NCI-H69 (cell line): ENCODE results near the gene COPE.

Experiments
- DNase-seq: peaks from one replicate; lab custom pipeline; 2025; lab: John Stamatoyannopoulos, UW

The COPE gene

GRCh38 chr19:18894254-18895037 is 24.7 kb downstream of the COPE start:
- DNase-seq: peak; percentile 88

- no peak for DNase-seq
Observed at GRCh38 chr19:18893587-18894253, 25.5 kb downstream of the COPE start.

DNA sequence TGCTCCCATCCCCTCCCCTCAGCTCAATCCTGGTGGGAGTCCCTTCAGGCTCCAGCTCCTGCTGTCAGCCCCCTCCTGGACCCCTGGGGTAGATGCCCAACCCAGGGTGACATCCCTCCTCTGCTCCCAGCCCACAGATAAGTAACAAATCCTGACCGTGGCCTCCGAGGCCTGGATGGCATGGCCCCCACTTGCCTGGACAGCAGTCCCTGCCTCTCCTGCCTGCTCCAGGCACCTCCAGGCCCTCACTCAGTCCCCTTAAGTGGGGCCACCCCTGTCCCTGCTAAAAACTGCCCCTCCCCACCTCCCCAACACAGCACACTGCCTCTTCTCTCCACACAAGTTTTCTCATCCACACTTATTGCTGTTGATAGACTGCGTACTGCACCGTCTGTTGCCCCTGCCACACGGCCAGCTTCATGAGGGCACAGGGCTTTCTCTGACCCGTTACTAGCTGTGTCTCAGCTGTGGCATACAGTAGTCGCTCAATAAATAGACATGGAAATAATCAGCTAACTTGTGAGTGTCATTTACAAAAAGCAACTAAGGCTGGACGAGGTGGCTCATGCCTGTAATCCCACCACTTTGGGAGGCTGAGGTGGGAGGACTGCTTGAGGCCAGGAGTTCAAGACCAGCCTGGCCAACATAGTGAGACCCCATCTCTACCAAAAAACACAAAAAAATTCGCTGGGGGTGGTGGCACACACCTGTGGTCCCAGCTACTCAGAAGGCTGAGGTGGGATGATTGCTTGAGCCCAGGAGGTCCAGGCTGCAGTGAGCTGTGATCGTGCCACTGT is 29.0 kb downstream of the COPE start:
- DNase-seq: no peak

- DNase-seq: no peak
Observed at GRCh38 chr19:18886972-18887371, 32.2 kb downstream of the COPE start.

- DNase-seq: no peak
Observed at GRCh38 chr19:18883526-18884304, 35.5 kb downstream of the COPE start.

- DNase-seq: no peak
Observed at GRCh38 chr19:18881491-18881890, 37.7 kb downstream of the COPE start.

DNA sequence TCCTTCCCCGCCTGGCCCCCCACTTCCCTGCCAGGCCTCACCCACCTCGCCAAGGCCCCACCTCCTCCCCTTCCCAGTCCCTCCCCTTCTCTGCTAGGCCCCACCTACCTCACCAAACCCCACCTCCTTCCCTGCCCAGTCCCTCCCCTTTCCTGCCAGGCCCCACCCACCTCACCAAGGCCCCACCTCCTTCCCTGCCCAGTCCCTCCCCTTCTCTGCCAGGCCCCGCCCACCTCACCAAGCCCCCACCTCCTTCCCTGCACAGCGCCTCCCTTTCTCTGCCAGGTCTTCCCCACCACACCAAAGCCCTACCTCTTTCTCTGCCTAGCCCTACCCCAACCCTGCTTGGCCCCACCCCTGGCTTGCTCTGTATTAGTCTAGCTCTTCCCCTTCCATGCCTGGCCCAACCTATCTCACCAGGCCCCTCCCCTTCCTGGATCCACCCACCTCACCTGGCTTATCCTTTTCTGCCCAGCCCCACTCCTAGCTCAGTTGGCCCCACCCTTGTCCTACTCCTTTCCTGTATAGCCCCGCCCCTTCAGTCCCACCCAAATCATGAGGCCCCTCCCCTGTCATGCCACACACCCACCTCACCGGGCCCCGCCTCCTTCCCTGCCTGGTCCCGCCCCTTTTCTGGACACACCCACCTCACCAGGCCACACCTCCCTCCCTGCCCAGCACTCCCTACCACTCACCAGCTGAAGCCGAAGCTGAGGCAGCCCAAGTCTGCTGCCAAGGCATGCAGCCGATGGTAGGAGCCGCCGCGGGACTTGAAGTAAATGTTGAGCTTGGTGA is 39.4 kb downstream of the COPE start:
- DNase-seq: peak; percentile 70

GRCh38 chr19:18878858-18879578 is 40.2 kb downstream of the COPE start:
- DNase-seq: no peak

DNA sequence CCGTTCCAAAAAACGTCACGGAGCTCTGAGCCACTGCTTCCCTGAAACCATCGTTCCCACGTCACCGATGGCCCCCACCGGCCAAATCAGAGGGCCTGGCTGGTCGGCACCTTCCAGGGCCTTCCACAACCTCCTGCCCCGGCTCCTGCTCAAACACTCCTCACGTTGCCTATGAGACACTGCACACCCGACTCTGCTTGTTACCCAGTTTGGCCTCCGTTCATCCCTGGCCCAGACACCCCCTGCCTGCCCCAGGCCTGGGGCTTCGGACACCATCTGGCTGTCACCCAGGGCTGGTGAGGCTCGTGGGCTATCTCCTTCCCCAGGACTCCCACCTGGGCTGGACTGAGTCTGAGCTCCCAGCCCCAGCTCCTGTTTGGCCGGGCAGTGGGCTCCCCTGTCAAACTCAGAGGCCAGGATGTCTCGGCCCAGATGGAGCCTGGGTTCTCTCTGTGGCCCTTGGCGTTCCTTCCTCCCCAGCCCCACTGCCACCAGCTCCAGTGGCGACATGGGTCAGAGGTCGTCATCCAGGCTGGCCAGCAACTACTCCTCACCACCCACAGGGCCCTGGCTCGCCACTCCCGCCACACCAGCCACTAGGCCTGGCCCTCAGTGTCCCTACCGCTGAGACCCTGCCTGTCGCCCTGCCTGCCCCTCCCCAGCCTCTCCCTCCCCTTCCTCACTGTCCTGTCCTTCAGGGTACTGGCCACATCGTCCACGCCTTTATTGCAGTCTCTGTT is 41.0 kb downstream of the COPE start:
- DNase-seq: no peak

- DNase-seq: no peak
Observed at GRCh38 chr19:18876865-18877264, 42.3 kb downstream of the COPE start.

DNA sequence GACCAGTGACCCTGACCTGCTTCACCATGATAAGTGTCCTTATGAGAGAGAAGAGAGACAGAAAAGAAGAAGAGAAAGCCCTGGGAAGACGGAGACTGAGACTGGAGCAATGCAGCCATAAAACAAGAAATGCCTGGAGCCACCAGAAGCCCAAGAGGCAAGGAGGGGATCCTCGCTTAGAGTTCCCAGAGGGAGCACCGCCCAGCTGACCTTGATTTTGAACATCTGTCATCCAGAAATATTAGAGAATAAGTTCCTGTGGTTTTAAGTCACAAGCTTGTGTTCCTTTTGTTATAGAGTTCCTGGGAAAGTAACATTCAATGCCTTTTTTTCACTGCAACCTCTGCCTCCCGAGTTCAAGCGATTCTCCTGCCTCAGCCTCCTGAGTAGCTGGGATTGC is 43.5 kb downstream of the COPE start:
- no peak for DNase-seq

DNA sequence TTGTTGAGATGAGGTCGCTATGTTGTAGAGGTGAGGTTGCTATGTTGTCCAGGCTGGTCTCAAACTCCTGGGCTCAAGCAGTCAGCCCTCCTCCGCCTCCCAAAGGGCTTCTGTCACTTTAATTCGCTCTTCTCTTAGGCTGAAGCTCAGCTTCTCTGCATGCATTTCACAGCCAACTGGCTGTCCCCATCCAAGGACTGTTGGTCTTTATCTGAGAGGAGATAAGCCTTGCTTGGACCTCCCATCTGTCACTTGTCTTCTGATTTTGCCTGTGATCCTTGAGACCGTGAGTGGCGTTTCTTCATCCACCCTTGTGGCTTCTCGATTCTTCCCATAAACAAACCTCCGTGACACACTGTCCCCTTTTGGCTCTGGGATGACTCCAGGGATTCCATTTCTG is 47.6 kb downstream of the COPE start:
- DNase-seq: peak; percentile 21

- no peak for DNase-seq
Observed at GRCh38 chr19:18870531-18871172, 48.5 kb downstream of the COPE start.

DNA sequence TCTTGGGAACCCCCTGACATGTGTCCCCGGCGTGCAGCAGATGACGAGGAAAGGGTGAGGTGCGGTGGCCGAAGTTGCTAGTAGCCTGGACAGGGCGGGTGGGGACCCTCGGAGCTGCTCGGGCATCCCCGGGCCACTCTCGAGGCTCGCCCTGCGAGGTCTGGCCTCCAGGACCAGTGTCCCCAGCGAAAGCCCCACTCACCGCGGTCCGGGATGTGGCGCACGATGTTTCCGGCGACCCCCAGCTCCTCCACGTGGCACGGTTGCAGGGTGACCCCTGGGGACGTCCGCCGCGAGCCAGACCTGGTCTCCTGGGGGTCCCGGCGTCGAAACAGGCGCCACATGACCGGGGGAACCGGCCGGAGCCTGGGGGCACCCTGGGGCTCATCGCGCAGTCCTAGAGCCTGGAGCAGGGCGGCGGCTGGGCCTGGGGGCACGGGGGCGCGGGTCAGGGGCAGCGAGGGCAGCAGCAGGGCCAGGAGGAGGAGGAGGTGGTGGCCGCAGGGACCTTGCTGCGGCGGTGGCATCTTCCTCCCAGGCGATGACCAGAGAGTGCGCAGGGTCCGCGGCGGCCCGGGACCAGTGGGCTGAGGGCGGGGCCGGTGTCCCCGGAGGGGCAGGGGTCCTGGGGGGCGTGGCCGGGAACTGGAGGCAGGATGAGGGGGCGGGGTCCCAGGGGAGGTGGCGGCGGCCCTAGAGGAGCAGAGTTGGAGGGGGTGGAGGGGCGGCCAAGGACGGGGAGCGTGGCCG is 49.2 kb downstream of the COPE start:
- no peak for DNase-seq

DNA sequence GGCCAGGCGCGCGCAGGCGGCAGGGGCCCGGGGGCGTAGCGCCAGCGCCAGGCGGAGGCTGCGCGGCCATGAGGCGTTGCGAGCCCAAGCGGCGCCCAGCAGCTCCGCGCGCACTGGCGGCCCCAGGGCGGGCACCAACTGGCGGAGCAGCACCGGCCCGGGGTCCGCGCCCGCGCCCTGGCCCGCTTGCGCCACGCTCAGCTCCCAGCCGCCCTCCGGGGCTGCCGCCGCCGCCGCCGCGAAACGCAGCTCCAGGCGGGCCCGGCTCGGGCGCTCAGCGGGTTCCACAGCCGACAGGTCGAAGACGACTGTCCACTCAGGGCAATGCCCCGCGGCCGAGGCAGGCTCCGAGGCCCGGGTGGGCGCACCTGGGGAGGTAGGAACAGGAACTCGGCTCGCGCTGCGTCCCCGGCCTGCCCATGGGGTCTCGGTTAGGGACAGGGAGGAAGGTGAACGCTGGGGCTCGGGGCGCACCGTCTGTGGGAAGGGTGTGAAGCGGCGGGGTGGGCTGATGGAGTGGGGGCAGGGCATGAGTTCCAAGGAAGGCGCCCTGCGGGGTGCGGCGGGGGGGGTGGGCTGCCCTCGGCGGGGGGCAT is 50.1 kb downstream of the COPE start:
- no peak for DNase-seq

GRCh38 chr19:18868380-18869022 is 50.7 kb downstream of the COPE start:
- DNase-seq: no peak

DNA sequence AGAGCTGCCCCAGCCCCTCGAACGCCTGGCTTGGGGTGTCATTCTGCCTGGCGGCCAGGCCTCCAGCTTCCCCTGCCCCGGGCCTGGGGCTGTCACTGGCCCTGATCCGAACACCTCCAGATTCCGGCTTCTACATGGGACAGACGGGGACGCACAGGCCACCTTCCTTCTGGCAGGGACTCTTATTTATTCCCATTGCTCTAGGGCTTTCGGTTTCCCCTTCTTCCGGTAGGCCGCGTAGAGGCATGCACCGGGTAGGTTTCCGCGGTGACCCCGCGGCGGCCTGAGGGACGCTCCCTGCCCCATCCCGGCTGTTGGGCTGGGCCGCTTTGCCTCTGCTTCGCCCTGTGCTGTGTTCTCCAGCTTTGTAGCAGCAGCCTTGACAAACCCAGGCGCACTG is 51.4 kb downstream of the COPE start:
- DNase-seq: no peak

DNA sequence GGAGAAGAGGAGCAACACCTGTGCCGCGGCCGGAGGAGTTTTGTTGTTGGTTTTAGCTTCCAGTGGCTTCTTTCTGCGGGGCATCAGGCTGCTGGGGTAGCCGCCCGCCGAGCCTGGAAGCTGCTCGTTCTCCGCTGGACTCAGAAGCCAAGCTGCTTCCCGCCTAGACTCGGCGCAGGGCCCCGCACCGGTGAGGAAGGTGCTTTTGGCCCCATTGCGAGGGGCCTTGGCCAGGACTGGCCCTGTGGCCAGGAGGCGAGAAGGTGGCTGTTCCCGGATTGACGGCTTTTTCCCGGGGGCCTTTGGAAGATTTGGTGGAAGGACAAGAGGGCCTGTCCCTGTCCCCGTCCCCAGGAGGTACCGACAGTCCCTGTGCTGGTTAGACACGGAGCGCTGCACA is 52.0 kb downstream of the COPE start:
- DNase-seq: no peak
